Mononuclear cell (primary cell): Measurements from ENCODE around the gene LY6G6F. TPM values are rescaled to one million over a fixed set of nuclear protein-coding genes. Genes with fewer than 3 reads are reported as not detected.
A peak's percentile ranks its signal among the peaks of the same experiment; 100 is the strongest.

Experiments
- H3K27me3 ChIP-seq: 2 replicates; pipeline ENCODE4 v1.6.0; 2011; ENCODE audit warnings: low read length, control low read depth; ENCODE audit not compliant: insufficient read depth
- H3K4me1 ChIP-seq: 2 replicates; pipeline ENCODE4 v1.5.1; 2011; ENCODE audit warnings: mild to moderate bottlenecking, low read length, control low read depth; ENCODE audit not compliant: insufficient read depth
- H3K4me3 ChIP-seq: 2 replicates; pipeline ENCODE4 v1.5.1; 2011; ENCODE audit warnings: mild to moderate bottlenecking, low read length, moderate library complexity
- H3K9me3 ChIP-seq: 2 replicates; pipeline ENCODE4 v1.5.1; 2011; ENCODE audit warnings: low read depth, mild to moderate bottlenecking, control low read depth, low read length
- total RNA-seq: library from RNA; depleted of rRNA; stranded (reverse); fragments of >200 nt; gene quantifications from one replicate; pipeline ENCODE4 v1.2.3, GENCODE V29; 2012

Gene LY6G6F
- total RNA-seq, 1 donor = 7.7 TPM

DNA sequence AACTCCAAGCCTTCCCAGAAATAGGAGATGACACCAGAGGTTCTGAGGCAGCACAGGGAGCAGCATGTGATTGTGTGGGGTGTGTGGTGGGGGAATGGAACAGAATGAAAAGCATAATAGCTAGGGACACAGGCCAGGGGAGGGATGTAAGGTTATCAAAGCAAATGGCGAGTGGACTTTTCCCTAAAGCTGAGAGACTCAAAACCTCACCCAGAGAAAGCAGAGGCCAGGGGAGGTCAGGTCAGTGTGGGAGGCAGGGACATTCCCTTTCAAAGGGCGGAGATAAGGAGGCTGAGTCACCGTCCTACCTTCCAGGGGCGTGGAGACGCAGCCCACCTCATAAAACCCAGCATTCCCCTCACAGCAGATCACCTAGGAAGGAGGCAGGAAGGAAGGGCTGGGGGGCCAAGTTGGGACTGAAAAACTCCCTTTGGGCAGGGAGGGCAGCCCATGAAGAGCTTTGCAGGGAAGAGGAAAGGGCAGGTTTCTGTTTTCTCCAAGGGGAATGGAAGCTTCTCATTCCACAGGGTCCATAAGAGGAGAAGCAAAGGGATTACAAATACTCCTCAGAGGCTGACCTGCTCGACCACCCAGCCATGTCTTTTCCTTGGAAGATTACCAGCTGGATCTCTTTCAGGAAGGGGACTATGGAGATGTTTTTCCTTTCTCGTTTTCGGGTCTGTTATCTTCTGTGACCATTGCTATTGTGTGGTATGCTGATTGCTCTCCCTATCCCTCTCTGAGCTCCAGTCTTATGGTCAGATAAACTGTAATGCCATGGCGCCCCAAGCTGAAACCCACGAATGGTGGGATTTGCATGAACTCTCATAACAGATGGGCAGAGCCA lies 16.2 kb upstream of the LY6G6F start:
- H3K9me3 ChIP-seq = no peaks in the 10 kb centered on the region
- H3K4me1 ChIP-seq = peaks cover 12% of the 10 kb centered on the region
- no peak overlapping the region for H3K4me3 ChIP-seq
- no peaks in the 10 kb centered on the region for H3K27me3 ChIP-seq

DNA sequence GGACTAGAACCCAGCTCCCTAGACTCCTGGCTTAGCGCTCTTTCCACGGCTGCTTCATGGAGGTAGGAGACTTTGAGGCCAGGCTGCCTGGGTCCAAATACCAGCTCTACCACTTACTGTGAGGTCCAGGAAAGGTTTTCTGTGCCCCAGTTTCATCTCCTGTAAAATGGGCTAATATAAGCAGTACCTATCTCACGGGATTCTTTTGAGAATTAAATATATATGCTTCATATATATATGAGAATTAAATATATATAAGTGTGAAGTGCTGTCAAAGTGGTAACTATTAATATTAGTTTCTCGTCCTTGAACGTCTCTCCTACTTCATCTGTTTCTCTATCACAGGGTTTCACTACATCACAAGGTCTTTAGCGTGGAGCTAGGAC lies 15.6 kb upstream of the LY6G6F start:
- H3K4me3 ChIP-seq = no peak overlapping the region
- H3K27me3 ChIP-seq = no peaks in the 10 kb centered on the region
- peaks cover 12% of the 10 kb centered on the region for H3K4me1 ChIP-seq

DNA sequence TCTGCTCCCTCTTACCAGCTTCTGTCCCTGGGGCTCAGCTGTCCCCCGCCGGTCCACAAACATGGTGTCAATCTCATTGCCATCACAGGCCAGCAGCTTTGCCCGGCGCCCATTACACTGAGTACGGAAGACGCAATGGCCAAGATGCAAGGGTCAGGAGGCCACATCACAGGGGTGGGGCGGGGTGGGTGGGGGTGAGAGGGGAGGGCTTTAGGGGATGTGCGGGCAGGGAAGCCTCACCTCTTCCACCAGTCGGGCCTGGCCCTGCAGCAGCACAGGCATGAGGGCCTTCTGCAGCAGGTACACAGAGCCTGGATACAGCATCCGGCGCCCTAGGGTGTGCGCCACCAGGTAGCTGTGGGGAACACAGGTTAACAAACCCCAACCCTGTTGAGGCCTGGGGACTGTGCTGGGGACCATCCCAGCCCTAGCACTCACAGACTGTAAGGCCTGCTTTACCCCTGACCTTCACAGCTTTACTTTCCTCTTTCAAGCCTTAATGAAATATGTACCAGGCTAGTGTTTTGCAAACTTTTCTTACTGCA lies 15.0 kb upstream of the LY6G6F start:
- H3K27me3 ChIP-seq = no peaks in the 10 kb centered on the region
- H3K9me3 ChIP-seq = no peaks in the 10 kb centered on the region
- no peak overlapping the region for H3K4me3 ChIP-seq
- peaks cover 12% of the 10 kb centered on the region for H3K4me1 ChIP-seq

More for the DNA sequence above, 15.6 kb upstream of the LY6G6F start:
- no peaks in the 10 kb centered on the region for H3K9me3 ChIP-seq

DNA sequence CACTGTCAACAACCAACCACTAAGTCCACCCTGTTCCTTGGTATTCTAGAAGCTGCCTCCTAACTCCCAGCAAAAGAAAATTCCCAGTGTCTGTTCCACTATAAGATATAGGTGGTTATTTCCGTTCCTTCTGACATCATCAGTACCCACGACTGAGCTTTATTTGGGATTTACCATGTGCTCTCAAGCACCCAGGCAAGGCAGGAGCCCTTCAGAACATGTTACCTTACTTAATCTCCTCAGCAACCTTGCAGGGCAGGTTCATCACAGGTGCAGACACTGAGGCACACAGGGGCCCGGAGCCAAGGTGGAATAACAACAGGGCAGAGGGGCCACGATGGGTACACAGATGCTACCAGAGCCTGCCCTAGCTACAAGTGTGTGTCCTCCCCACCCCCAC lies 14.3 kb upstream of the LY6G6F start:
- Histone ChIP-seq H3K9me3 (no peaks in the 10 kb centered on the region), H3K27me3 (no peaks in the 10 kb centered on the region), H3K4me3 (no peak overlapping the region), H3K4me1 (peaks cover 12% of the 10 kb centered on the region)

DNA sequence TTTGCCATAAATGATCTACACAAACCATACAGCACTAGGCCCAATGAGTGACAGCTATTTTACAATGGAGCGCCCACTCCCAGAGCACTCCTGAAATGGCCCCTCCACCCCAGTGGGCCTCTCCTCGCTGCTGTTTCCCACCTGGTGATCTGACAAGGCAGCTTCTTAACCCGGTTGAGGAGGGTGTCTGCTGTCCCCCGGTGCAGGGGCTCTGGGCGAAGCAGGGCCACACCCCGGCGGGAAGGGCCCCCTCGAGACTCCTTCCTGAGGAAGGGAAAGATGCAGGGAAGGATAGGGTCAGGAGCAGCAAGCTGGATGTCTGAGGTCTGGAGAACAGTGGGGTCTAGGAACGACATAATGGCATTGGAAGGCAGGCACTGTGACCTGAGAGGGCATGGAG lies 13.8 kb upstream of the LY6G6F start:
- Histone ChIP-seq H3K4me3 (no peak overlapping the region), H3K27me3 (no peaks in the 10 kb centered on the region)

DNA sequence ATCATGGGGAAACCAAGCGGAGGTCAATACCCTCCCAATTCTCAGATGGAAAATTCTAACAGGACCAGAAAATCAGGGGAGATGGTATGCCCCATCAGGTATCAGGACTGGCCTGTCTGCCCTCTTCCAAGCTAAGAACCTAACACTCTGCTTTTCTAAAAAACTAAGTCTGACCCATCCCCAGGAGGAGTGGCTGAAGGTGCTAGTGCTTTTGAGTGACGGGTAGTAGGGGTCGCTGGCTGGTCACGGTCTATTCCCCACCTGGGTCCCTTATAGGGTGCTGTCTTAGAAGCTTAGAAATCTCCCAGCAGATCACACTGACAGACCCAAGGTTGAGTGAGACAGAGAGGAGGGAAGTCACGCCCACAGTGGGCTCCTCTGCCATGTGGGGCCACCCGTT lies 13.1 kb upstream of the LY6G6F start:
- H3K9me3 ChIP-seq = no peaks in the 10 kb centered on the region
- H3K27me3 ChIP-seq = no peaks in the 10 kb centered on the region
- H3K4me3 ChIP-seq = no peak overlapping the region

More for the DNA sequence above, 13.8 kb upstream of the LY6G6F start:
- peaks cover 12% of the 10 kb centered on the region for H3K4me1 ChIP-seq
- no peaks in the 10 kb centered on the region for H3K9me3 ChIP-seq

DNA sequence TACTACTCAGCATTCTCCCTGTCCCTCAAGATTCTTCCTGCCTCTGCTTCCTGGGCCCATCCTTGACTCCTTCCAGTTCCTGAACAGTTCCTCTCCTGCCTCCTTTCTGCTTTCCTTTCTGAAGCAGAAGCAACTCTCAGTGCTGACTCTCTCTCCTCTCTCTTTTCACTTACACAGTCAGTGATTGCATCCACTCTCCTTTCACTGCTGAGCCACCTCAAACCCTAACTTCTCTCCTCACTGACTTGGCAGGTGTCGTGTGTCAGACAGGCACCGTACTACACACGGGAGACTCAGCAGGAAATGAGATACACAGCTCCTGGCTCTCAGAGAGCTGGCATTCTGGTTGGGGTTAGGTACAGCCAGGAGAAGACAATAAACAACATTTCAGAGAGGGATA lies 9.1 kb upstream of the LY6G6F start:
- no peaks in the 10 kb centered on the region for H3K27me3 ChIP-seq
- no peaks in the 10 kb centered on the region for H3K9me3 ChIP-seq
- peaks cover 19% of the 10 kb centered on the region for H3K4me1 ChIP-seq
- H3K4me3 ChIP-seq = no peak overlapping the region

More for the DNA sequence above, 13.1 kb upstream of the LY6G6F start:
- H3K4me1 ChIP-seq = peaks cover 12% of the 10 kb centered on the region

DNA sequence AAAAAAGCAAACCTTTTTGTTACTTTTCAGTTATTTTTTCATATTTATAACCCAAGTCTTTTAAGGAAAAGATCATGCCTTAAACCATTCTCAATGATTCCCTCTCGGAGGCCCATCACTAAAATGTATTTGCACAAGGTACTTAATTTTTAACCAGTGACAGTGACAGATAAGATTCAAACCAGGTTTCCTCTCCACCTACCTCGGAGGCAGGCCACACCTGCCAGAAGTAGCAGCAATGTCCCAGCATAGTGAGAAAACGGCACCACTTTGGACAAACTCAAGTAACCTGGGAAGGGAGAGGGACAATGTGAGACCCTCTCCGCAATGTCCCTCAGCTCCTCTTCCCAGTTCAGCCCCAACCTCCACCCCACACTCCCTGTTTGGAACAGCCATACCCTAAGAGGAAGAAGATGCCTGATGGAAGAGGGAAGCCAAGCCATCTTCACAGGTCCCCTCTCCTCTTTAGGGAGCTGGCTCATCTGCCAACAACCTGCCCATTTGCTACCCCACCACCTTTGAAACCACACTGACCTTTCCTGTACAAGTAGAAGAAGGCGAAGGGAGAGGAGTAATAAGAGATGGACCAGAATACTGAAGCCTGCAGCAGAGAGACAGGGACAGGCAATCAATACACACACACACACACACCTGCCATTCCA lies 5.8 kb upstream of the LY6G6F start:
- Histone ChIP-seq H3K4me3 (no peak overlapping the region), H3K27me3 (no peaks in the 10 kb centered on the region)

DNA sequence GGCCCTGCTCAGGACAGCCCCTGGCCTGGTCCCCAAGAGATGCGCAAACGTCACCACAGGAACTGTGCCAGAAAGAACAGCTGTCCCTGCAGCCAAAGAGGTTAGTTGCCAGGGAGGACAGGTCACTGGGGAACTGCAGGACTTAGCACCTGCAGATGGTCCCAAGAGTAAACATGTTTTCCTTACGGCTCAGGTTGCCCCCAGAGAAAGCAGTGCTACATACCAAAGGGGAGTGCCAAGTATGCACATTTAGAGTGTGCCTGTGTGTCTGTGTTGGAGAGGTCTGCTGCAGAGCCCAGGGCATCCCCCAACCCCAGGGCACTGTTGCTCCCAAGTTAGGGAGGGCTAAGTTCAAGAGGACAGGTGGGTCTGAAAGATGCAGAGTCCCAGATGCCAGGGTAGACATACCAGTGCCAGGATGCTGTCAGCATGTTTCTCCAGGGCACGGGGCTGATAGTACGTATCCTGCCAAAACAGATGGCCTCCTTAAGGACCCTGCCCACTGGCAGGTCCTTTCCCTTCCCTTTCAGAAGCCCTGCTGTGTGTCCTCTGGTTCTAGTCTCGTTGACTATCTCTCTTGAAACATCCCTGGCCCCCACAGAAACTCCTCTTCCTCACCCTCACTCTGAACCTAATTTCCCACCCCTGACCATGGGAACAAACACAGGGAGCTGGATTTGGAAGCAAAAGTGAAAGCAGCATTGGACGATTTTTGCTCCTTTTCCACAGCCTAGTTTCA lies 4.8 kb upstream of the LY6G6F start:
- Histone ChIP-seq H3K9me3 (no peaks in the 10 kb centered on the region), H3K4me1 (peaks cover 26% of the 10 kb centered on the region), H3K27me3 (no peaks in the 10 kb centered on the region), H3K4me3 (peak overlapping the region; percentile 92)

More for the DNA sequence above, 5.8 kb upstream of the LY6G6F start:
- H3K9me3 ChIP-seq = no peaks in the 10 kb centered on the region
- H3K4me1 ChIP-seq = peaks cover 26% of the 10 kb centered on the region

DNA sequence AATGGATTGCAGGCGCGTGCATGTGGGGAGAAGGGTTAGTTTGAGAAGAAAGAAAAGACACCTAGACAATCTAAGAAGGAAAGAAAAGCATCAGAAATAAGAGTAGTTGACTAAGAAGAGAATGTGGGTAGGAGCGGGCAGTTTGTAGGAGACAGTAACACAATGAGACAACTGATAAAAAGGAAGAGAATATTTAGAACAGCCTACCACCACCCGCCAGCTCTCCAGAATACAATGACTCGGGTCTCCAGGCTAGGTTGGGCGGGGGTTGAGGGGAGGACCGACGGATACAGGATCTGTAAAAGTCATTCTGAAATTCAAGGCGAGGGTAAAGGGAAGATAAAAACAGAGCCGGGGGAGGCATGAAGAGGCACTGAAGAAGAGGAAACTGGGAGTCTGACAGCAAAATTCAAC lies 4.3 kb upstream of the LY6G6F start:
- Histone ChIP-seq H3K27me3 (no peaks in the 10 kb centered on the region), H3K4me1 (peaks cover 26% of the 10 kb centered on the region), H3K4me3 (peak overlapping the region; percentile 92), H3K9me3 (no peaks in the 10 kb centered on the region)

DNA sequence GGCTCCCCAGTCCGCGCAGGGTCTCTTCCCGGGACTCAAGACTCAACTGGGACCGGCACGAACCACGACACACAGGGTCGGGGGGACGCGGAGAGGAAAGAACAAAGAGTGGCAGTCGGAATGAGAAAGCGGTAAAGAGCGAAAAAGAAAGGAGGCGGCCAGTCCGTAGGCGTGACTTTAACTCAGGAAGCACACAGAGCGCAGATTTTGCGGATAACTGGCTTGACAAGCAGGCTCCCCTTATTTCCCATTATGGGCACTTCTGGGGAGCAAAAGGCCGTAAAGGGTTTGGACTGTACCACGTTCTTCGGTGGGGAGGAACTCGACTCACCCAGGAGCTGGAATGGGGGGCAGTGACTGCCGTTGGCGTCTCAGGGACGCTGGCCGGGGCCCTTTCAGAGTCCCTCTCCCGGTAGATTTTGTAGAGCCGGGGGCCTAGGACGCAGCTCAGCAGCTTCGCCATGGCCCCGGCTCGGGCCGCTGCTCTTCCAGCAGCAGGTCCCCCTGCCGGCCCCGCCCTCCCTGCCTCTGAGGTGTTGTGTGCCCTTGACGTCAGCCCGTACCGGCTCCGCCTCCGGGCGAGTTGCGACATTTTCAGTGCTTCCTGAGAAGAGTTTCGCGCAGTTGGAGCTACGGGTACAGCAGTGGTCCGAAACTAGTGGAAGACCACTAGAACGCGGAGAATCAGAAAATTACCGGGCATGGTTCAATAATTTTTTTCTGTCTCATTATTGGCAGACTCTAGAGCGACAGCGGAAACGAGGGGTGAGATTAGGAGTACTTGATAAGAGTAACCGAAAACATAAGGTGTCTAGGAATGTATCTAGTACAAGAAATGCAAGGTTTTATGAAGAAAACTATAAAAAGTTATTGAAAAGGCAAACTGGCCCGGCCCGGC lies 3.6 kb upstream of the LY6G6F start, which contains the start of gene ABHD16A:
ABHD16A (minus strand) TSS at position 506 of the 898 bp plus-strand sequence; CDS start at position 463, 43 bp downstream.
- Histone ChIP-seq H3K9me3 (no peaks in the 10 kb centered on the region), H3K27me3 (no peaks in the 10 kb centered on the region), H3K4me1 (peaks cover 26% of the 10 kb centered on the region), H3K4me3 (peak within 1 kb of the TSS; percentile 92)

DNA sequence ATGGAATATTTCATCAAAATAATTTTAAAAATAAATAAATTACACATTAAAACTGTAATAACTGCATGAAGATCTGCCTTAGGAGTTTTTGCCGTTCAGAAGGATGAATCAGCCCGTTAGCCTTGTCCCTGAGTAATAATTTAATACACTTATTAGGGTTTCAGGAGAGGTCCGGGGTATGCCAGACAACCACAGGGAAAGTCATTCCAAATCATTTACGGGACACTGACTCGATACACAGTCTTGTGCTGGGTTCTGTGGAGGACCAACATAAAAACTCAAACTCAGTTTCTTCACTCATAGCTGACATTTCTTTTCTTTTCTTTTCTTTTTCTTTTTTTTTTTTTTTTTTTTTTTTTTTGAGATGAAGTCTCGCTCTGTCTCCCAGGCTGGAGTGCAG lies 735 bp upstream of the LY6G6F start:
- H3K27me3 ChIP-seq = no peaks in the 10 kb centered on the region
- H3K4me3 ChIP-seq = no peak overlapping the region
- H3K9me3 ChIP-seq = no peaks in the 10 kb centered on the region
- H3K4me1 ChIP-seq = peaks cover 28% of the 10 kb centered on the region

DNA sequence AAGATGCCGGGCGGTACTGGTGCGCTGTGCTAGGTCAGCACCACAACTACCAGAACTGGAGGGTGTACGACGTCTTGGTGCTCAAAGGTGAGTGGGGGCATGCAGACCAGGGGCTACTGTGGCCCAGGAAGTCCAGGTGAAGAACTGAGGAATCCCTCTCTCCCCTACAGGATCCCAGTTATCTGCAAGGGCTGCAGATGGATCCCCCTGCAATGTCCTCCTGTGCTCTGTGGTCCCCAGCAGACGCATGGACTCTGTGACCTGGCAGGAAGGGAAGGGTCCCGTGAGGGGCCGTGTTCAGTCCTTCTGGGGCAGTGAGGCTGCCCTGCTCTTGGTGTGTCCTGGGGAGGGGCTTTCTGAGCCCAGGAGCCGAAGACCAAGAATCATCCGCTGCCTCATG lies 1.0 kb downstream of the LY6G6F start:
- H3K4me1 ChIP-seq = peaks cover 23% of the 10 kb centered on the region
- no peaks in the 10 kb centered on the region for H3K27me3 ChIP-seq
- H3K9me3 ChIP-seq = no peaks in the 10 kb centered on the region
- no peak overlapping the region for H3K4me3 ChIP-seq

DNA sequence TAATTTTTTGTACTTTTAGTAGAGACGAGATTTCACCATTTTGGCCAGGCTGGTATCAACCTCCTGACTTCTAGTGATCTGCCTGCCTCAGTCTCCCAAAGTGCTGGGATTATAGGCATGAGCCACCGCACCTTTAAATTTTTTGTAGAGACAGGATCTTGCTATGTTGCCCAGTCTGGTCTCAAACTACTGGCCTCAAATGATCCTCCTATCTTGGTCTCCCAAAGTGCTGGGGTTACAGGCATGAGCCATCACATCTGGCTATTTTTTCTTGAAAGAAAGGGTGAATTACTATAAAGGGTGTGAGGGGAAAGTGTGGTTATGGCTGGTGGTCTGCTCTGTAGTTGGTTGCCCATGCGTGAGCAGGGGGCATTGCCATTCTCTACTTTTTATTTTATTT lies 1.6 kb downstream of the LY6G6F start:
- Histone ChIP-seq H3K4me1 (peaks cover 23% of the 10 kb centered on the region), H3K27me3 (no peaks in the 10 kb centered on the region), H3K4me3 (no peak overlapping the region), H3K9me3 (no peaks in the 10 kb centered on the region)
